Epithelial cell of esophagus (primary cell): ENCODE data around the gene MMP25.

Experiments
- DNase-seq: peaks from one replicate; pipeline ENCODE4 v3.0.0; 2010; ENCODE audit warnings: low read depth
- H3K4me3 ChIP-seq: 2 replicates; pipeline ENCODE4 v1.5.1; 2011; ENCODE audit warnings: mild to moderate bottlenecking, low read length, control low read depth
- TF ChIP-seq, protein P1 (sequence below): IDR thresholded peaks from 2 replicates; pipeline ENCODE4 v1.5.1; 2011; ENCODE audit warnings: low read depth, mild to moderate bottlenecking, low read length, control low read depth, inconsistent platforms; ENCODE audit not compliant: insufficient read depth; ENCODE audit errors: missing control alignments

The MMP25 gene

DNA sequence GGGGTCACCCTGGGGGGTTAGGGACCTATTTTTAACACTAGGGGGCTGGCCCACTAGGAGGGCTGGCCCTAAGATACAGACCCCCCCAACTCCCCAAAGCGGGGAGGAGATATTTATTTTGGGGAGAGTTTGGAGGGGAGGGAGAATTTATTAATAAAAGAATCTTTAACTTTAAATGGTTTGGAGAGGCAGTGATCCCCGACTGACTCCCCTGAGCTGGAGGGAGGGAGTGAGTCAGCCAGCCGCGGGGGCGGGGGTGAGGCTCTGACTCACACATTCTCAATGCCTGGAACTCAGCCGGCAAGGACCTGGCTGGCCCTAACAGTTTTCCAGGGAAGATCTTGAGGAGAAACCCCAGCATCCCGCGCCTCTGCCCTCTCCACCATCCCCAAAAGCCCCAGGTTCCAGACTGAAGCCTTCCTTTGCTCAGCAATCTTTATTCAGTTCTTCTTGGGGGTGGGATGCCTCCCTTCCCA lies 24.1 kb upstream of the MMP25 start:
- DNase-seq: peak; percentile 97

DNA sequence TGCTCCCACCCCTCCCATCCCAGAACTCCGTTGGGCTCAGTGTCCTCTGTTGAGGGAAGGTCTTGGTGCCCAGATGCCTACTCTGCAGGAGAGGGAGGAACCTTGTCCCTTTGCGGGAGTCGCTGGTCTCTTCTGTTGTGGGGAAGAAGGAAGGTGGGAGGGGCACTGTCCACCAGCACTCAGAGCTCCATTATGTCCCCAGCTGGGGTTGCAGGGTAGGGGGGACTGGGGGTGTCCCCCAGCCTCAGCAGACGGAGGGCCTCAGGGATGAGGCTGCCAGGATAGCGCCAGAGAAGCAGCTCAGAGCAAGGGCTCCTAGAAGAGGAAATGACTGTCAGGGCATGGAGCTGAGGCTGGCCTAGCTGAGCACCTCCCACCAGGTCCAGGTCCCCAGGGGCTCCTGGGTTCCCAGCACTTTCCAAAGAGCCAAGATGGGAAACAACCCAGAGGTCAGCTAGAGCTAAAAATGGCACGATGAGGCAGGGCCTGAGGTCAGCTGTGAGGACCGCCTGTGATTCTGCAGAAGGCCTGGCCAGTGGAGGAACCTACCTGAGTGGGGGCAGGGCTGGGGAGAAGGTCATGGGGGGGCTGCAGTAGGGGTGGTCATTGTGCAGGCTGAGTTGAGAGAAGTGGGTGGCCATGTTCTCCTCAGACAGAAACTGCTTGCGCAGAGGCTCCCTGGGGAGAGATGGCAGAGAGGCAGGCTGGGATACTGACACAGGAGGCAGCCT lies 23.5 kb upstream of the MMP25 start:
- H3K4me3 ChIP-seq: peak overlapping the region; percentile 94
- DNase-seq: no peak
- TF ChIP-seq, protein P1, sequence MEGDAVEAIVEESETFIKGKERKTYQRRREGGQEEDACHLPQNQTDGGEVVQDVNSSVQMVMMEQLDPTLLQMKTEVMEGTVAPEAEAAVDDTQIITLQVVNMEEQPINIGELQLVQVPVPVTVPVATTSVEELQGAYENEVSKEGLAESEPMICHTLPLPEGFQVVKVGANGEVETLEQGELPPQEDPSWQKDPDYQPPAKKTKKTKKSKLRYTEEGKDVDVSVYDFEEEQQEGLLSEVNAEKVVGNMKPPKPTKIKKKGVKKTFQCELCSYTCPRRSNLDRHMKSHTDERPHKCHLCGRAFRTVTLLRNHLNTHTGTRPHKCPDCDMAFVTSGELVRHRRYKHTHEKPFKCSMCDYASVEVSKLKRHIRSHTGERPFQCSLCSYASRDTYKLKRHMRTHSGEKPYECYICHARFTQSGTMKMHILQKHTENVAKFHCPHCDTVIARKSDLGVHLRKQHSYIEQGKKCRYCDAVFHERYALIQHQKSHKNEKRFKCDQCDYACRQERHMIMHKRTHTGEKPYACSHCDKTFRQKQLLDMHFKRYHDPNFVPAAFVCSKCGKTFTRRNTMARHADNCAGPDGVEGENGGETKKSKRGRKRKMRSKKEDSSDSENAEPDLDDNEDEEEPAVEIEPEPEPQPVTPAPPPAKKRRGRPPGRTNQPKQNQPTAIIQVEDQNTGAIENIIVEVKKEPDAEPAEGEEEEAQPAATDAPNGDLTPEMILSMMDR: no peak

More for the DNA sequence above, 24.1 kb upstream of the MMP25 start:
- peak overlapping the region; percentile 94 for H3K4me3 ChIP-seq
- TF ChIP-seq, protein P1: no peak

DNA sequence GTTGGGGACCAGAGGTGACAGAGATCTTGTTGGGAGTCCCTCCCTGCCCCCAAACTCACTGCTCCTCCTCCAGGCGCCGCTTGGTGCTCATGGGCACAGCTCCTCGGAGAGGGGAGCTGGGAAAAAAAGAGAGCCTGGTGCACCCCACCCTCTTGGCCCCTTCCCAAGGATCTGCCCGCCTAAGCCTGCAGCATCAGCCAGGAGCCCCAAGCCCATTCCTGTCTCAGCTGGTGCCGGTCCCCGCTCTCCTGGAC lies 23.0 kb upstream of the MMP25 start:
- peak; percentile 89 for DNase-seq
- H3K4me3 ChIP-seq: peak overlapping the region; percentile 94
- TF ChIP-seq, protein P1: no peak

DNA sequence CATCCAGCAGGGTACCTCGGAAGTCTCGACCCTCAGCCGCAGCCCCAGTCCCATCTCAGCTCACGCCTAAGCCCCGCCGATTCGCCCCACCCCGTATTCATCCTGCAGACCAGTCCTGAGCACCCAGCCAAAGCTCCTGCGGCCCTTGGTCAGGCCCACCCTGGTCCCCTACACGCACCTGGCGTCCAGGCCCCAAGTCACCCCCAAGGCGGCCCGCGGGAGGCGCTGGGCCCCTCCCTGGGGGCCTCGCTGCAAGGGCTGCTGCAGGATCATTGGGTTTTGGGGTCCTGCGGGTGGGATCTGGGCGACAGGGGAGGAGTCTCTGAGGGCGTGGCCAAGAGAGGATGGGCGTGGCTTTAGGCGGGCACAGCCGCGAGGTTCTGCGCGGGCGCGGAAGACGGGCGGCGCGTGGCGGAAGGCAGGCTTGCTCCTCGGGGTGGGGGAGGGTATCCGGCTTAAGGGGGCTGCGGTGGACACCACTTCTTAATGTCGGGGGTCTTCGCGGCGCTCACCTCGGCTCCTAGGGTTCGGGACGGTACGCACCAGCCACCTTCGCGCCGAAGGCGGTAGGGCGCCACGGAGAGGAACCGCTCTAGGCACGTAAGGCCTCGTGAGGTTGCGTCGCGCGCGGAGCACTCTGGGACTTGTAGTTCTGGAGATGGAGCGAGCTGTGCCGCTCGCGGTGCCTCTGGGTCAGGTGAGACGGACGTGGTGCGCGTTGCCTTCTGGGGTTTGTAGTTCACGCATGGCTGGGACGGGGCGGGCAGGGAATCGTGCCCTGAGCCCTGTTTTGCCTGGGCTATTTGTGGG lies 22.5 kb upstream of the MMP25 start, which contains the start of the genes HCFC1R1 and THOC6:
TSS of gene HCFC1R1 (minus strand) at position 274 of the 810 bp plus-strand sequence. CDS start at position 273, 1 bp downstream.
TSS of gene THOC6 (plus strand) at position 367 of the 810 bp plus-strand sequence. CDS start at position 659, 292 bp downstream.
- peak; percentile 99 for DNase-seq
- TF ChIP-seq, protein P1: no peak
- H3K4me3 ChIP-seq: peak within 1 kb of the TSS; percentile 94

DNA sequence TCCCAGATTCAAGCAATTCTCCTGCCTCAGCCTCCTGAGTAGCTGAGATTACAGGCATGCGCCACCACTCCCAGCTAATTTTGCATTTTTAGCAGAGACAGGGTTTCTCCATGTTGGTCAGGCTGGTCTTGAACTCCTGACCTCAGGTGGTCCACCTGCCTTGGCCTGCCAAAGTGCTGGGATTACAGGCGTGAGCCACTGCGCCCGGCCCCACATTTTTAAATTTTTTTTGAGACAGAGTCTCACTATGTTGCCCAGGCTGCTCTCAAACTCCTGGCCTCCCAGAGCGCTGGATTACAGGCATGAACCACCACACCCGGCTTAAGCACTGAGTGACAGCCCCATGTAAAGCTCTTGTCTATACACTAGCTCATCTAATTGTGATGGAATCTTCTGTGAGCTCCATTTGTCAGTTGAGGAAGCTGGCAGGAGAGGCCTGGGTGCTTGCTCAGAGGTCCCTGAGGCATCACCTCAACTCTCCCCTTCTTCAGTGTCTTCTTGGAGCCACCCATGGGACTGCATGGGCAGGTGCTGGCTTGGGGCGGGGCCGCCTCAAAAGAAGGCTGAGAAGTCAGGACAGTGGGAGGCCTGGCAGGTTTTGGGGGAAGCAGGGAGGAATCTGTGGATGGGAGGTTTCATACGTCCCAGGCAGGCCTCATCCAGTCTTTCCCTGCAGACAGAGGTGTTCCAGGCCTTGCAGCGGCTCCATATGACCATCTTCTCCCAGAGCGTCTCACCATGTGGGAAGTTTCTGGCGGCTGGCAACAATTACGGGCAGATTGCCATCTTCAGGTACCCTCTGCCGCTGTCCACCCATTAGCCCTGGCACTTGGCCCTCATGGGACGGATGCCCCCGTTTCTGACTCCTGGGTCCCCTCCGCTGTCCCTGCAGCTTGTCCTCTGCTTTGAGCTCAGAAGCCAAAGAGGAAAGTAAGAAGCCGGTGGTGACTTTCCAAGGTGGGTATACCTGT lies 21.0 kb upstream of the MMP25 start:
- no peak overlapping the region for H3K4me3 ChIP-seq

DNA sequence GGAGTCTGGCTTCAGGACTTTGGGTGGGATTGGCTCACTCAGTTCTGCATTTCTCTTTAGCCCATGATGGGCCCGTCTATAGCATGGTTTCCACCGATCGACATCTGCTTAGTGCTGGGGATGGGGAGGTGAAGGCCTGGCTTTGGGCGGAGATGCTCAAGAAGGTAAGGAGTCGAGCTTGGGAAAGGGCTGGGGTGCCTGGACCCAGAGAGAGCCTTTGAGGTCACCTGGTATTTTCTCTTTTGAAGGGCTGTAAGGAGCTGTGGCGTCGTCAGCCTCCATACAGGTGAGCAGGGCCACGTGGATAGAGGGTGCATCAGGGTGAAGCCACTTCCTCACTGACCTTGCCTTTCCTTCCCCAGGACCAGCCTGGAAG lies 20.4 kb upstream of the MMP25 start:
- DNase-seq: no peak
- TF ChIP-seq, protein P1: no peak
- H3K4me3 ChIP-seq: no peak overlapping the region

More for the DNA sequence above, 21.0 kb upstream of the MMP25 start:
- TF ChIP-seq, protein P1: no peak
- DNase-seq: no peak
